OCI-LY7 (cell line): ENCODE data around the gene DOCK3. TPM values are rescaled to one million over a fixed set of nuclear protein-coding genes. Genes with fewer than 3 reads are reported as not detected.
"Not testable (repeated sequence)": the region's sequence is repeated elsewhere in the genome, so short reads cannot be mapped to it uniquely, and the experiment has no call there.

Source experiments
- BruUV-seq: library from RNA; stranded (reverse); fragments of 400-500 nt; replicated peaks from 2 replicates; lab custom pipeline; 2021; lab: Mats Ljungman, UMichigan
- CTCF ChIA-PET: fragments of 300-600 bp; sonication (Branson Sonifier 250); formaldehyde crosslinking; loops from one replicate; lab custom pipeline; 2022; ENCODE audit warnings: antibody characterized with exemption; ENCODE audit not compliant: unreplicated experiment; lab: Charles Lee
- POLR2A ChIA-PET: fragments of 300-600 bp; sonication (Branson Sonifier 250); formaldehyde crosslinking; loops from one replicate; lab custom pipeline; 2022; ENCODE audit warnings: antibody characterized with exemption; lab: Charles Lee
- DNase-seq: peaks from one replicate; pipeline ENCODE4 v3.0.0-alpha.2; 2015; ENCODE audit warnings: low spot score
- H2AFZ ChIP-seq: fragments of 200-600 bp; sonication (generic), shearing (Covaris generic); 2 replicates; pipeline ENCODE4 v1.6.1; 2014; ENCODE audit warnings: mild to moderate bottlenecking, antibody characterized with exemption, low read length, moderate library complexity
- H3K27ac ChIP-seq: fragments of 200-600 bp; sonication (generic); 2 replicates; pipeline ENCODE4 v1.5.1; 2014; ENCODE audit warnings: mixed run types, low read depth, mild to moderate bottlenecking, moderate library complexity, low read length, inconsistent platforms; ENCODE audit not compliant: poor library complexity, severe bottlenecking
- H3K36me3 ChIP-seq: fragments of 200-600 bp; sonication (generic); 2 replicates; pipeline ENCODE4 v1.6.1; 2014; ENCODE audit warnings: mild to moderate bottlenecking, antibody characterized with exemption, low read length, moderate library complexity, mixed read lengths; ENCODE audit not compliant: insufficient read depth
- H3K4me1 ChIP-seq: fragments of 200-600 bp; sonication (generic); 2 replicates; pipeline ENCODE4 v1.5.1; 2014; ENCODE audit warnings: mild to moderate bottlenecking, low read length; ENCODE audit not compliant: insufficient read depth, poor library complexity, severe bottlenecking
- H3K4me2 ChIP-seq: fragments of 200-600 bp; sonication (generic); 2 replicates; pipeline ENCODE4 v1.6.1; 2014; ENCODE audit warnings: mild to moderate bottlenecking, low read length
- H3K4me3 ChIP-seq: fragments of 200-600 bp; sonication (generic); 2 replicates; pipeline ENCODE4 v1.5.1; 2014; ENCODE audit warnings: mild to moderate bottlenecking, low read depth, low read length; ENCODE audit not compliant: poor library complexity, severe bottlenecking
- H3K79me2 ChIP-seq: fragments of 200-600 bp; sonication (generic); 2 replicates; pipeline ENCODE4 v1.6.1; 2016; ENCODE audit warnings: low read depth, mild to moderate bottlenecking, low read length, moderate library complexity, mixed read lengths; ENCODE audit not compliant: insufficient read depth
- H3K9me2 ChIP-seq: fragments of 200-600 bp; sonication (generic); 2 replicates; pipeline ENCODE4 v1.6.1; 2016; ENCODE audit warnings: mild to moderate bottlenecking, low read length, mixed read lengths; ENCODE audit not compliant: insufficient read depth
- H3K9me3 ChIP-seq: fragments of 200-600 bp; sonication (generic); 2 replicates; pipeline ENCODE4 v1.6.1; 2014; ENCODE audit warnings: mild to moderate bottlenecking, mixed run types, low read length, mixed read lengths
- H4K20me1 ChIP-seq: fragments of 200-600 bp; sonication (generic); 2 replicates; pipeline ENCODE4 v1.6.1; 2014; ENCODE audit warnings: mild to moderate bottlenecking, antibody characterized with exemption, low read length, moderate library complexity, mixed read lengths; ENCODE audit not compliant: insufficient read depth
- EZH2phosphoT487 ChIP-seq: fragments of 200-600 bp; sonication (generic); IDR thresholded peaks from 2 replicates; pipeline ENCODE4 v1.6.1; 2018; ENCODE audit warnings: low read depth, borderline replicate concordance, mild to moderate bottlenecking, mixed run types, antibody characterized with exemption, low read length, moderate library complexity, mixed read lengths
- intact Hi-C: fragments of 100-400 bp; cut with micrococcal nuclease; formaldehyde crosslinking; loops from one replicate; pipeline ENCODE4 v1.10.0; 2022; ENCODE audit not compliant: unreplicated experiment
- total RNA-seq, 2 experiments: library from RNA; depleted of rRNA in 1 of 2; stranded (reverse); fragments of >200 nt in 1 of 2; shearing (Covaris generic) in 1 of 2; gene quantifications; 2 replicates each; pipeline ENCODE4 v1.2.3, GENCODE V29; 2014 to 2022
- TF ChIP-seq, protein P1 (sequence below): fragments of 200-600 bp; sonication (generic); conservative IDR thresholded peaks from 2 replicates; pipeline ENCODE4 v1.5.1; 2014; ENCODE audit warnings: mild to moderate bottlenecking, antibody characterized with exemption, low read length, moderate library complexity, mixed read lengths

DOCK3 gene
- total RNA-seq, 2 experiments from 2014 or later, result not detected

DNA sequence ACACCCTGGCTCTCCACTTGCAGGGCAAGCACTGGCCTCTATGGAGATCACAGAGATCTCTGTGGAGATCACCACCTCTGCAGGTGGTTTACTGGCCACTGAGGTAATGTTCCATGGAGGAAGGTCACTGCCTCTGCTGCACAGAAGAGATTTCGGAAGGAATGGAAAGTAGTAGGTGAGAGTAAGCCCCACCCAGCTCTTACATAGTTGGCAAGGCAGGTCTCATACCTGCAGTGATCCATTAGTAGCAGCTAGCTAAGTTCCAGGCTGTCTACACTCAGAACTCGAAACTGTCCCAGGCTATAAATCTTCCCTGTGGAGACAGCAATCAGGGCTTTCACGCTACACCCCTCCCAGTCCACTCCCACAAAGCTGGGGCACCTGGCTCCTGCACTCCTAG is 516.1 kb downstream of the DOCK3 start:
- DNase-seq, result no peak
- Histone ChIP-seq H2AFZ (no peak overlapping the region), H3K4me3 (no peak overlapping the region), H3K27ac (no peak overlapping the region), H3K9me3 (no peaks in the 10 kb centered on the region), H3K4me2 (no peak overlapping the region), H4K20me1 (no peaks in the 10 kb centered on the region), H3K79me2 (no peaks in the 10 kb centered on the region), H3K4me1 (no peaks in the 10 kb centered on the region), H3K36me3 (no peaks in the 10 kb centered on the region), H3K9me2 (no peaks in the 10 kb centered on the region)
- BruUV-seq, result no TSS peak
- POLR2A ChIA-PET, result interaction anchor here (1.1 kb wide), 1 partner anchor 128 kb away, joined by 3 read pairs; no protein-coding TSS in a partner anchor
- intact Hi-C loops, result no loop called here
- TF ChIP-seq EZH2phosphoT487, result no peak
- TF ChIP-seq, protein P1, sequence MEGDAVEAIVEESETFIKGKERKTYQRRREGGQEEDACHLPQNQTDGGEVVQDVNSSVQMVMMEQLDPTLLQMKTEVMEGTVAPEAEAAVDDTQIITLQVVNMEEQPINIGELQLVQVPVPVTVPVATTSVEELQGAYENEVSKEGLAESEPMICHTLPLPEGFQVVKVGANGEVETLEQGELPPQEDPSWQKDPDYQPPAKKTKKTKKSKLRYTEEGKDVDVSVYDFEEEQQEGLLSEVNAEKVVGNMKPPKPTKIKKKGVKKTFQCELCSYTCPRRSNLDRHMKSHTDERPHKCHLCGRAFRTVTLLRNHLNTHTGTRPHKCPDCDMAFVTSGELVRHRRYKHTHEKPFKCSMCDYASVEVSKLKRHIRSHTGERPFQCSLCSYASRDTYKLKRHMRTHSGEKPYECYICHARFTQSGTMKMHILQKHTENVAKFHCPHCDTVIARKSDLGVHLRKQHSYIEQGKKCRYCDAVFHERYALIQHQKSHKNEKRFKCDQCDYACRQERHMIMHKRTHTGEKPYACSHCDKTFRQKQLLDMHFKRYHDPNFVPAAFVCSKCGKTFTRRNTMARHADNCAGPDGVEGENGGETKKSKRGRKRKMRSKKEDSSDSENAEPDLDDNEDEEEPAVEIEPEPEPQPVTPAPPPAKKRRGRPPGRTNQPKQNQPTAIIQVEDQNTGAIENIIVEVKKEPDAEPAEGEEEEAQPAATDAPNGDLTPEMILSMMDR, result no peak
- CTCF ChIA-PET, result no interaction called here

DNA sequence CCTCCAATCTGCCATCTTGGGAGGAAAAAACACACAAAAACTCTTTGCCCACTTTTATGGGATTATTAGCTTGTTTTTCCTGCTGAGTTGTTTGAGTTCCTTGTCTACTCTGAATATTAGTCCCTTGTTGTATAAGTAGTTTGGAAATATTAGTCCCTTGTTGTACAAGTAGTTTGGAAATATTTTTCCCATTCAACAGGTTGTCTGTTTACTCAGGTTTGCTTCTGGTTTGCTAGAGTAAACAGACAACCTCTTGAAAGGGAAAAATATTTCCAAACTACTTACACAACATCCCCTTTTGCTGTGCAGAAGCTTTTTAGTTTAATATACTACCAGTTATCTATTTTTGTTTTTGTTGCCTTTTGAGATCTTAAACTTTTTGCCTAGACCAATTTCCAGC is 517.0 kb downstream of the DOCK3 start:
- ChIA-PET POLR2A (no interaction called here), CTCF (no interaction called here)
- no peaks in the 10 kb centered on the region for H3K9me2 ChIP-seq
- no peaks in the 10 kb centered on the region for H3K4me1 ChIP-seq
- H3K36me3 ChIP-seq, result no peaks in the 10 kb centered on the region
- no peak for TF ChIP-seq EZH2phosphoT487
- TF ChIP-seq, protein P1, result no peak
- DNase-seq, result no peak
- H4K20me1 ChIP-seq, result no peaks in the 10 kb centered on the region
- no peak overlapping the region for H2AFZ ChIP-seq
- H3K9me3 ChIP-seq, result no peaks in the 10 kb centered on the region
- H3K79me2 ChIP-seq, result no peaks in the 10 kb centered on the region
- intact Hi-C loops, result no loop called here
- H3K27ac ChIP-seq, result no peak overlapping the region
- BruUV-seq, result no TSS peak
- H3K4me2 ChIP-seq, result no peak overlapping the region
- no peak overlapping the region for H3K4me3 ChIP-seq

DNA sequence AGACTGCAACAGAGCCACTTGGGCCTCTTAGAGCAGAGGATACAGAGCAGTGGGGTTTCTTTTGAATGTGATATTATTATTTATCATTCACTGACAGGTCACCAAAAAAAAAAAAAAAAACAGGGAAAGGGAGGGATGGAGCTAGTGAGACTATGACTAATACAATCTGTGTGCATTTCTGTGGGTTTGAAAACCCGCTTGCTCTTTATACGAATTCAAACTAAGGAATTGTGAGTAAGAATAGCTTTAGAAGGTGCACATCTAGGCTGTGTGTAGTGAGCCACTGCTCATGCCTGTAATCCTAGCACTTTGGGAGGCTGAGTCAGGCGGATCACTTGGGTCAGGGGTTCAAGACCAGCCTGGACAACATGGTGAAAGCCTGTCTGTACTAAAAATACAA is 523.8 kb downstream of the DOCK3 start:
- Histone ChIP-seq H2AFZ (no peak overlapping the region), H3K4me3 (no peak overlapping the region), H4K20me1 (no peaks in the 10 kb centered on the region), H3K79me2 (no peaks in the 10 kb centered on the region), H3K4me2 (no peak overlapping the region), H3K9me2 (no peaks in the 10 kb centered on the region), H3K27ac (no peak overlapping the region), H3K9me3 (no peaks in the 10 kb centered on the region), H3K36me3 (no peaks in the 10 kb centered on the region), H3K4me1 (no peaks in the 10 kb centered on the region)
- CTCF ChIA-PET, result no interaction called here
- no peak for DNase-seq
- no TSS peak for BruUV-seq
- POLR2A ChIA-PET, result interaction anchor here (0.6 kb wide), 1 partner anchor 424 kb away, joined by 4 read pairs; no protein-coding TSS in a partner anchor
- TF ChIP-seq EZH2phosphoT487, result no peak
- TF ChIP-seq, protein P1, result no peak
- intact Hi-C loops, result no loop called here

DNA sequence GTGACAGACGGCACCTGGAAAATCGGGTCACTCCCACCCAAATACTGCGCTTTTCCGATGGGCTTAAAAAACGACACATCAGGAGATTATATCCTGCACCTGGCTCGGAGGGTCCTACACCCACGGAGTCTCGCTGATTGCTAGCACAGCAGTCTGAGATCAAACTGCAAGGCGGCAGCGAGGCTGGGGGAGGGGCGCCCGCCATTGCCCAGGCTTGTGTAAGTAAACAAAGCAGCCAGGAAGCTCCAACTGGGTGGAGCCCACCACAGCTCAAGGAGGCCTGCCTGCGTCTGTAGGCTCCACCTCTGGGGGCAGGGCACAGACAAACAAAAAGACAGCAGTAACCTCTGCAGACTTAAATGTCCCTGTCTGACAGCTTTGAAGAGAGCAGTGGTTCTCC is 524.6 kb downstream of the DOCK3 start:
- H3K27ac ChIP-seq, H3K9me2 ChIP-seq, DNase-seq, H3K79me2 ChIP-seq, intact Hi-C loops, BruUV-seq, H3K9me3 ChIP-seq, H4K20me1 ChIP-seq, H3K4me2 ChIP-seq, CTCF ChIA-PET, H3K36me3 ChIP-seq, H3K4me1 ChIP-seq, H2AFZ ChIP-seq, H3K4me3 ChIP-seq: not testable (repeated sequence)
- POLR2A ChIA-PET, result interaction anchor here (0.6 kb wide), 1 partner anchor 778 kb away, joined by 4 read pairs; no protein-coding TSS in a partner anchor
